GM12892 (cell line): ENCODE measurements around the gene EXOC6.

ENCODE experiments used
- POLR2A ChIP-seq: IDR thresholded peaks from 2 replicates; pipeline ENCODE4 v1.6.1; 2011; ENCODE audit warnings: low read depth, low read length, control low read depth
- POLR2AphosphoS5 ChIP-seq: IDR thresholded peaks from 2 replicates; pipeline ENCODE4 v1.6.1; 2011; ENCODE audit warnings: low read depth, low read length, control low read depth
- TAF1 ChIP-seq: IDR thresholded peaks from 2 replicates; pipeline ENCODE4 v1.6.1; 2011; ENCODE audit warnings: low read depth, mild to moderate bottlenecking, control low read depth, low read length, borderline replicate concordance

GRCh38 chr10:92931597-92931996, 83.3 kb downstream of the EXOC6 start:
- TF ChIP-seq POLR2A: no peak
- no peak for TF ChIP-seq TAF1
- TF ChIP-seq POLR2AphosphoS5: no peak
